DOHH2 (cell line): Measurements from ENCODE around the gene VGF.

Source experiments
- CTCF ChIP-seq: fragments of 200-600 bp; sonication (generic); IDR thresholded peaks from one replicate; pipeline ENCODE4 v1.5.1; 2014; ENCODE audit warnings: antibody characterized with exemption, mild to moderate bottlenecking, low read depth, low read length; ENCODE audit not compliant: poor library complexity, severe bottlenecking
- EZH2phosphoT487 ChIP-seq: fragments of 200-600 bp; sonication (generic); IDR thresholded peaks from 2 replicates; pipeline ENCODE4 v1.6.1; 2017; ENCODE audit warnings: borderline replicate concordance, mild to moderate bottlenecking, antibody characterized with exemption, low read length, moderate library complexity, mixed read lengths

- no peak for TF ChIP-seq CTCF
- TF ChIP-seq EZH2phosphoT487, result no peak
Measured at GRCh38 chr7:101116898-101117297, 48.5 kb downstream of the VGF start.
